Mammary epithelial cell (primary cell): ENCODE results near the gene CYP26C1.

Experiments used
- EZH2 ChIP-seq: IDR thresholded peaks from 2 replicates; pipeline ENCODE4 v1.6.1; 2012; ENCODE audit warnings: low read length, inconsistent platforms, borderline replicate concordance
- TF ChIP-seq, protein P1 (sequence below), 2 donors: IDR thresholded peaks in 1 of 2; conservative IDR thresholded peaks in 1 of 2; 2 replicates each; pipeline ENCODE4 v1.5.1; 2011 to 2012; ENCODE audit warnings: inconsistent platforms in 2 of 2, low read length in 2 of 2, mild to moderate bottlenecking in 2 of 2, control low read depth in 1 of 2, low read depth in 1 of 2; ENCODE audit not compliant: insufficient read depth in 1 of 2; ENCODE audit errors: extremely low read depth in 1 of 2

DNA sequence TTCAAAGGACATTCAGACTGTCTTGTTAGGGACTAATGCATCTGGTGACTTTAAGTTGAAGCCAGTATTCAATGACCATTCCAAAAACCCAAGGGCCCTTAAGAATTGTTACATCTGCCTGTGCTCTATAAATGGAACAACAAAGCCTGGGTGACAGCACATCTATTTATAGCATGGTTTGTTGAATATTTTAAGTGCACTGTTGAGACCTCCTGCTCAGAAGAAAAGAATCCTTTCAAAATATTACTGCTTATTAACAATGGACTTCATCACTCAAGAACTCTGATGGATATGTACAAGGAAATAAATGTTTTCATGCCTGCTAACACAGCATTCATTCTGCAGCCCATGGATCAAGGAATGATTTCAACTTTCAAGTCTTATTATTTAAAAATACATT, 33.1 kb upstream of the CYP26C1 start:
- TF ChIP-seq, protein P1, sequence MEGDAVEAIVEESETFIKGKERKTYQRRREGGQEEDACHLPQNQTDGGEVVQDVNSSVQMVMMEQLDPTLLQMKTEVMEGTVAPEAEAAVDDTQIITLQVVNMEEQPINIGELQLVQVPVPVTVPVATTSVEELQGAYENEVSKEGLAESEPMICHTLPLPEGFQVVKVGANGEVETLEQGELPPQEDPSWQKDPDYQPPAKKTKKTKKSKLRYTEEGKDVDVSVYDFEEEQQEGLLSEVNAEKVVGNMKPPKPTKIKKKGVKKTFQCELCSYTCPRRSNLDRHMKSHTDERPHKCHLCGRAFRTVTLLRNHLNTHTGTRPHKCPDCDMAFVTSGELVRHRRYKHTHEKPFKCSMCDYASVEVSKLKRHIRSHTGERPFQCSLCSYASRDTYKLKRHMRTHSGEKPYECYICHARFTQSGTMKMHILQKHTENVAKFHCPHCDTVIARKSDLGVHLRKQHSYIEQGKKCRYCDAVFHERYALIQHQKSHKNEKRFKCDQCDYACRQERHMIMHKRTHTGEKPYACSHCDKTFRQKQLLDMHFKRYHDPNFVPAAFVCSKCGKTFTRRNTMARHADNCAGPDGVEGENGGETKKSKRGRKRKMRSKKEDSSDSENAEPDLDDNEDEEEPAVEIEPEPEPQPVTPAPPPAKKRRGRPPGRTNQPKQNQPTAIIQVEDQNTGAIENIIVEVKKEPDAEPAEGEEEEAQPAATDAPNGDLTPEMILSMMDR (conservative IDR thresholded peaks at IDR 0.05 in 1 of 2, IDR thresholded peaks at IDR 0.05 in 1 of 2; ENCODE audit: extremely low read depth in 1 of 2, insufficient read depth in 1 of 2, low read depth in 1 of 2, low read length in 2 of 2) = no peak
- TF ChIP-seq EZH2 = no peak
